A549 (cell line): ENCODE results near the gene PPP2R5B. TPM values are rescaled to one million over a fixed set of nuclear protein-coding genes. Genes with fewer than 3 reads are reported as not detected.

Experiments
- ATAC-seq, 2 experiments: fragments of 200-7000 bp in 1 of 2; fragments of >200 bp in 1 of 2; cut with Nextera tagmentation in 1 of 2; cut with Tn5 transposase in 1 of 2; 3 replicates each; pipeline versions ENCODE4 v1.8.0 to v1.9.1; 2018 to 2020; ENCODE audit warnings: mild to moderate bottlenecking in 1 of 2, moderate library complexity in 1 of 2
- CTCF ChIA-PET: fragments of 300-600 bp; sonication (Branson Sonifier 250); formaldehyde crosslinking; extraction: SDS; loops from one replicate; lab custom pipeline; 2021; ENCODE audit warnings: antibody characterized with exemption, inconsistent platforms; lab: Yijun Ruan, JAX
- POLR2A ChIA-PET: fragments of 350-600 bp; formaldehyde crosslinking; extraction: SDS; loops from one replicate; lab custom pipeline; 2021; ENCODE audit warnings: antibody characterized with exemption, inconsistent platforms; lab: Yijun Ruan, JAX
- DNase-seq, 2 experiments: peaks; one replicate each; pipeline versions ENCODE4 v3.0.0 to v3.0.0-alpha.2; 2011 to 2016; ENCODE audit warnings: low read depth in 1 of 2, low spot score in 1 of 2
- FAIRE-seq: peaks from 2 replicates; lab custom pipeline; 2011; peaks lifted over from hg19 to GRCh38; lab: Jason Lieb, UNC
- H3K27ac ChIP-seq, 2 experiments: fragments of >200 bp; sonication (Bioruptor Twin); formaldehyde crosslinking; 3 replicates each; pipeline ENCODE4 v1.5.1; 2016 to 2017
- H3K4me1 ChIP-seq: fragments of >200 bp; sonication (Bioruptor Twin); formaldehyde crosslinking; 3 replicates; pipeline ENCODE4 v1.6.1; 2016
- H3K4me2 ChIP-seq: fragments of >200 bp; sonication (Bioruptor Twin); formaldehyde crosslinking; 3 replicates; pipeline ENCODE4 v1.6.1; 2016
- H3K4me3 ChIP-seq: fragments of >200 bp; sonication (Bioruptor Twin); formaldehyde crosslinking; 3 replicates; pipeline ENCODE4 v1.5.1; 2016
- H3K9me3 ChIP-seq: fragments of >200 bp; sonication (Bioruptor Twin); formaldehyde crosslinking; 3 replicates; pipeline ENCODE4 v1.6.1; 2016
- BCL3 ChIP-seq: fragments of >200 bp; sonication (Bioruptor Twin); formaldehyde crosslinking; IDR thresholded peaks from 3 replicates; pipeline ENCODE4 v1.6.1; 2016
- CBX8 ChIP-seq: fragments of 200-600 bp; sonication (generic); IDR thresholded peaks from 2 replicates; pipeline ENCODE4 v1.6.1; 2016
- CEBPB ChIP-seq, 2 experiments: fragments of >200 bp in 1 of 2; sonication (Bioruptor Twin) in 1 of 2; formaldehyde crosslinking in 1 of 2; IDR thresholded peaks; 2 replicates each; pipeline ENCODE4 v1.6.1; 2012 to 2016
- CHD4 ChIP-seq: fragments of 200-600 bp; sonication (generic); IDR thresholded peaks from 2 replicates; pipeline ENCODE4 v1.6.1; 2016; ENCODE audit warnings: antibody characterized with exemption, mild to moderate bottlenecking, borderline replicate concordance
- EHMT2 ChIP-seq: fragments of 200-600 bp; sonication (generic); IDR thresholded peaks from 2 replicates; pipeline ENCODE4 v1.6.1; 2016; ENCODE audit warnings: antibody characterized with exemption, low read depth, mild to moderate bottlenecking, moderate library complexity
- ESRRA ChIP-seq: fragments of 150-350 bp; IDR thresholded peaks from 2 replicates; pipeline ENCODE4 v1.6.1; 2014; ENCODE audit warnings: mild to moderate bottlenecking, low read length, borderline replicate concordance
- FOSB ChIP-seq: fragments of 250-450 bp; sonication (Bioruptor Pico); IDR thresholded peaks from 2 replicates; pipeline ENCODE4 v1.5.0; 2020; ENCODE audit warnings: mild to moderate bottlenecking, moderate library complexity
- HDAC2 ChIP-seq: fragments of 200-600 bp; sonication (generic); IDR thresholded peaks from 2 replicates; pipeline ENCODE4 v1.6.1; 2016
- HMGXB4 ChIP-seq: fragments of 250-450 bp; sonication (Bioruptor Pico); IDR thresholded peaks from 2 replicates; pipeline ENCODE4 v1.5.0; 2021; ENCODE audit warnings: mild to moderate bottlenecking, moderate library complexity, borderline replicate concordance
- HOXA7 ChIP-seq: fragments of 250-450 bp; sonication (Bioruptor Pico); IDR thresholded peaks from 2 replicates; pipeline ENCODE4 v1.5.0; 2020; ENCODE audit warnings: mild to moderate bottlenecking, moderate library complexity
- HOXB13 ChIP-seq: fragments of 250-450 bp; sonication (Bioruptor Pico); IDR thresholded peaks from 2 replicates; pipeline ENCODE4 v1.5.0; 2020; ENCODE audit warnings: low read depth, mild to moderate bottlenecking, moderate library complexity
- JUN ChIP-seq, 2 experiments: fragments of >200 bp; sonication (Bioruptor Twin); formaldehyde crosslinking; IDR thresholded peaks; 2 replicates in 1 of 2; 3 replicates in 1 of 2; pipeline ENCODE4 v1.6.1; 2016 to 2017
- JUNB ChIP-seq: fragments of >200 bp; sonication (Bioruptor Twin); formaldehyde crosslinking; IDR thresholded peaks from 2 replicates; pipeline ENCODE4 v1.6.1; 2016
- MAFK ChIP-seq: fragments of 450-650 bp; IDR thresholded peaks from 2 replicates; pipeline ENCODE4 v1.6.1; 2014; ENCODE audit not compliant: partially characterized antibody
- MAX ChIP-seq: IDR thresholded peaks from 2 replicates; pipeline ENCODE4 v1.6.1; 2012
- MAZ ChIP-seq: fragments of 150-350 bp; IDR thresholded peaks from 2 replicates; pipeline ENCODE4 v1.6.1; 2014; ENCODE audit warnings: antibody characterized with exemption, low read depth, low read length, borderline replicate concordance
- NR3C1 ChIP-seq: fragments of >200 bp; sonication (Bioruptor Twin); formaldehyde crosslinking; IDR thresholded peaks from 3 replicates; pipeline ENCODE4 v1.6.1; 2017
- PHF8 ChIP-seq: fragments of 200-600 bp; sonication (generic); IDR thresholded peaks from 2 replicates; pipeline ENCODE4 v1.6.1; 2016; ENCODE audit warnings: low read depth, mild to moderate bottlenecking, antibody characterized with exemption, moderate library complexity, borderline replicate concordance
- POLR2A ChIP-seq: IDR thresholded peaks from 2 replicates; pipeline ENCODE4 v1.6.1; 2012; ENCODE audit warnings: mild to moderate bottlenecking, low read length
- RAD21 ChIP-seq, 2 experiments: fragments of >200 bp in 1 of 2; sonication (Bioruptor Twin) in 1 of 2; formaldehyde crosslinking in 1 of 2; IDR thresholded peaks in 1 of 2; conservative IDR thresholded peaks in 1 of 2; 2 replicates in 1 of 2; 3 replicates in 1 of 2; pipeline ENCODE4 v1.6.1; 2012 to 2018; ENCODE audit warnings: inconsistent platforms in 1 of 2
- RCOR1 ChIP-seq: fragments of 150-350 bp; IDR thresholded peaks from 2 replicates; pipeline ENCODE4 v1.6.1; 2014; ENCODE audit warnings: antibody characterized with exemption, low read length, low read depth
- REST ChIP-seq: fragments of 200-600 bp; sonication (generic); IDR thresholded peaks from 2 replicates; pipeline ENCODE4 v1.6.1; 2016; ENCODE audit warnings: antibody characterized with exemption, mild to moderate bottlenecking, moderate library complexity
- RNF2 ChIP-seq: fragments of 200-600 bp; sonication (generic); IDR thresholded peaks from 2 replicates; pipeline ENCODE4 v1.6.1; 2016; ENCODE audit warnings: low read depth, mild to moderate bottlenecking, antibody characterized with exemption, moderate library complexity, borderline replicate concordance
- SREBF2 ChIP-seq: fragments of 450-650 bp; IDR thresholded peaks from 2 replicates; pipeline ENCODE4 v1.6.1; 2014; ENCODE audit warnings: mild to moderate bottlenecking, moderate library complexity
- WGBS: methylation state at CpG from one replicate; pipeline ENCODE4 v1.1.6; 2017; ENCODE audit errors: missing lambda C conversion rate; 5-methylcytosine and 5-hydroxymethylcytosine counted together
- polyA plus RNA-seq, 4 experiments: library from polyadenylated mRNA; depleted of rRNA in 3 of 4; stranded (reverse); fragments of >200 nt; fragmentation: RNase III in 1 of 4; extraction: RNeasy Plus Mini Kit Qiagen cat#74134 plus additional on column Dnase treatment in 1 of 4; gene quantifications; 2 replicates in 3 of 4; 3 replicates in 1 of 4; pipeline ENCODE4 v1.2.3, GENCODE V29; 2011 to 2017

The PPP2R5B gene
- polyA plus RNA-seq, 2 of the 4 experiments (the other 2 are of a cell fraction): 5.7 to 6.9 TPM

- TF ChIP-seq JUN (IDR thresholded peaks at IDR 0.05) (peak; percentile 43 to 70; a peak in 2 of 5 replicates), RCOR1 (no peak), MAZ (no peak)
These were observed 35.6 kb upstream of the PPP2R5B start (continued) for GRCh38 chr11:64888729-64889511.

GRCh38 chr11:64890522-64890939 is 34.0 kb upstream of the PPP2R5B start:
- Histone ChIP-seq H3K4me2 (peak overlapping the region; percentile 85), H3K4me1 (peaks cover 86% of the 10 kb centered on the region), H3K9me3 (no peaks in the 10 kb centered on the region), H3K27ac (peak overlapping the region; percentile 92 to 97), H3K4me3 (peak overlapping the region; percentile 9; the same call in 1 of the 3 replicates)
- TF ChIP-seq BCL3 (no peak), EHMT2 (no peak), JUNB (no peak), HDAC2 (no peak), MAFK (no peak), RAD21 (conservative IDR thresholded peaks at IDR 0.05 in 1 of 2, IDR thresholded peaks at IDR 0.05 in 1 of 2) (no peak), HOXA7 (no peak)
- ChIA-PET POLR2A (interaction anchor here (1.0 to 1.5 kb wide), 2 partner anchors 9 to 36 kb away, joined by 3 to 4 read pairs; no protein-coding TSS in a partner anchor), CTCF (interaction anchor here (0.7 to 31.5 kb wide), 8 partner anchors 10 to 124 kb away, joined by 3 to 1607 read pairs (median 19); partner anchors contain the start of genes ARL2, ATG2A, BATF2 and CDC42BPG)
- WGBS: 89% methylated on average over 7 of the region's 7 CpGs
- DNase-seq (no peak), ATAC-seq (no peak), FAIRE-seq (no peak)

GRCh38 chr11:64891215-64891848 is 33.2 kb upstream of the PPP2R5B start:
- peak overlapping the region; percentile 49 for H3K4me3 ChIP-seq
- H3K27ac ChIP-seq: peak overlapping the region; percentile 92 to 97
- peak overlapping the region; percentile 85 for H3K4me2 ChIP-seq
- H3K4me1 ChIP-seq: peaks cover 78% of the 10 kb centered on the region
- ATAC-seq (no peak), DNase-seq (no peak), FAIRE-seq (no peak)
- TF ChIP-seq NR3C1 (no peak), SREBF2 (no peak), CBX8 (no peak), HMGXB4 (no peak), RNF2 (no peak), RCOR1 (no peak), CEBPB (IDR thresholded peaks at IDR 0.05) (no peak), JUN (IDR thresholded peaks at IDR 0.05) (no peak), RAD21 (conservative IDR thresholded peaks at IDR 0.05 in 1 of 2, IDR thresholded peaks at IDR 0.05 in 1 of 2) (no peak), REST (no peak), PHF8 (no peak), ESRRA (no peak), CHD4 (no peak), FOSB (CRISPR knock-in tag) (no peak), HDAC2 (no peak), HOXB13 (CRISPR knock-in tag) (no peak), MAX (no peak), POLR2A (no peak)
- POLR2A ChIA-PET: no interaction called here
- WGBS: 56% methylated on average over 25 of the region's 25 CpGs
- no peaks in the 10 kb centered on the region for H3K9me3 ChIP-seq
- CTCF ChIA-PET: interaction anchor here (2.0 to 31.5 kb wide), 6 partner anchors 9 to 123 kb away, joined by 8 to 1607 read pairs (median 74); partner anchors contain the start of genes ARL2, ATG2A, CDC42BPG and EHD1
